SK-N-MC (cell line): ENCODE data around the gene GALNT18.

ENCODE experiments used
- EZH2 ChIP-seq: fragments of 200-600 bp; sonication (generic); IDR thresholded peaks from one replicate; pipeline ENCODE4 v1.6.1; 2017; ENCODE audit warnings: antibody characterized with exemption
- FOXP2 ChIP-seq: optimal IDR thresholded peaks from 2 replicates; pipeline ENCODE3; 2011; ENCODE audit warnings: mild to moderate bottlenecking, moderate library complexity; ENCODE audit not compliant: insufficient read depth; ENCODE audit errors: extremely low read length, control extremely low read depth
- POLR2AphosphoS5 ChIP-seq: IDR thresholded peaks from 2 replicates; pipeline ENCODE4 v1.6.1; 2012; ENCODE audit warnings: mild to moderate bottlenecking, low read depth, low read length, borderline replicate concordance

- TF ChIP-seq POLR2AphosphoS5 (no peak), EZH2 (no peak), FOXP2 (no peak)
These were observed 92.8 kb downstream of the GALNT18 start for GRCh38 chr11:11528986-11529385.
